Mesendoderm (in vitro differentiated cells): ENCODE results near the gene GSG1.

Source experiments
- DNase-seq: peaks from one replicate; pipeline ENCODE4 v3.0.0; 2013
- H2AK5ac ChIP-seq: 2 replicates; pipeline ENCODE4 v1.6.1; 2013; ENCODE audit warnings: low read length, inconsistent platforms
- H2BK120ac ChIP-seq: 2 replicates; pipeline ENCODE4 v1.6.1; 2013; ENCODE audit warnings: low read depth, mild to moderate bottlenecking, low read length, moderate library complexity, mixed read lengths
- H2BK15ac ChIP-seq: replicated peaks from 2 replicates; pipeline ENCODE4 v1.6.1; 2013; ENCODE audit warnings: low read depth, mild to moderate bottlenecking, moderate library complexity
- H2BK5ac ChIP-seq: 2 replicates; pipeline ENCODE4 v1.6.1; 2013; ENCODE audit warnings: low read length, inconsistent platforms
- H3K18ac ChIP-seq: 2 replicates; pipeline ENCODE4 v1.6.1; 2013; ENCODE audit warnings: mild to moderate bottlenecking, low read length, mixed read lengths
- H3K23ac ChIP-seq: one replicate; pipeline ENCODE4 v1.6.1; 2013; ENCODE audit warnings: low read length
- H3K27ac ChIP-seq: 2 replicates; pipeline ENCODE4 v1.5.1; 2013; ENCODE audit warnings: low read depth, mild to moderate bottlenecking, inconsistent platforms, low read length, moderate library complexity
- H3K27me3 ChIP-seq: 2 replicates; pipeline ENCODE4 v1.6.1; 2013; ENCODE audit warnings: low read length, control low read depth, mild to moderate bottlenecking, inconsistent platforms; ENCODE audit not compliant: insufficient read depth, poor library complexity
- H3K36me3 ChIP-seq: 2 replicates; pipeline ENCODE4 v1.6.1; 2013; ENCODE audit warnings: low read length, inconsistent platforms; ENCODE audit not compliant: control insufficient read depth, insufficient read depth
- H3K4ac ChIP-seq: one replicate; pipeline ENCODE4 v1.6.1; 2013; ENCODE audit warnings: low read depth, mild to moderate bottlenecking, low read length, moderate library complexity
- H3K4me1 ChIP-seq: 2 replicates; pipeline ENCODE4 v1.6.1; 2013; ENCODE audit warnings: low read depth, low read length, inconsistent platforms; ENCODE audit not compliant: control insufficient read depth
- H3K4me2 ChIP-seq: 2 replicates; pipeline ENCODE4 v1.6.1; 2013; ENCODE audit warnings: low read length
- H3K4me3 ChIP-seq: 2 replicates; pipeline ENCODE4 v1.5.1; 2013; ENCODE audit warnings: mild to moderate bottlenecking, low read length
- H3K56ac ChIP-seq: one replicate; pipeline ENCODE4 v1.6.1; 2013; ENCODE audit warnings: low read length
- H3K79me1 ChIP-seq: 2 replicates; pipeline ENCODE4 v1.6.1; 2013; ENCODE audit warnings: low read length, inconsistent platforms
- H3K79me2 ChIP-seq: 2 replicates; pipeline ENCODE4 v1.6.1; 2013; ENCODE audit warnings: mild to moderate bottlenecking, low read length; ENCODE audit not compliant: control insufficient read depth, insufficient read depth
- H3K9ac ChIP-seq: 2 replicates; pipeline ENCODE4 v1.6.1; 2013; ENCODE audit warnings: low read length, inconsistent platforms
- H4K5ac ChIP-seq: one replicate; pipeline ENCODE4 v1.6.1; 2013; ENCODE audit warnings: low read length
- H4K8ac ChIP-seq: one replicate; pipeline ENCODE4 v1.6.1; 2013; ENCODE audit warnings: low read depth, mild to moderate bottlenecking, control low read depth, low read length, moderate library complexity
- WGBS: extraction: QIAGEN DNeasy Blood & Tissue Kit; methylation state at CpG from one replicate; pipeline ENCODE4 v1.1.7; 2013; ENCODE audit warnings: low lambda C conversion rate, missing lambda C conversion rate; ENCODE audit not compliant: insufficient coverage; ENCODE audit errors: extremely low coverage; 5-methylcytosine and 5-hydroxymethylcytosine counted together

Gene GSG1

GRCh38 chr12:13117029-13117428, 13.6 kb upstream of the GSG1 start:
- Histone ChIP-seq H2BK15ac (no peak overlapping the region), H4K8ac (no peak overlapping the region), H3K4ac (no peak overlapping the region), H3K9ac (no peak overlapping the region), H4K5ac (no peak overlapping the region), H3K4me2 (no peak overlapping the region), H3K79me1 (no peaks in the 10 kb centered on the region), H3K36me3 (no peaks in the 10 kb centered on the region), H3K56ac (no peak overlapping the region), H3K79me2 (no peaks in the 10 kb centered on the region), H3K23ac (no peak overlapping the region), H3K27ac (no peak overlapping the region), H3K4me3 (no peak overlapping the region), H3K27me3 (no peaks in the 10 kb centered on the region), H2BK5ac (no peak overlapping the region), H2BK120ac (no peak overlapping the region), H3K4me1 (peaks cover 5% of the 10 kb centered on the region), H3K18ac (no peak overlapping the region), H2AK5ac (no peak overlapping the region)
- no CpG with 5 or more reads among the region's 6 CpGs for WGBS
- DNase-seq = no peak

DNA sequence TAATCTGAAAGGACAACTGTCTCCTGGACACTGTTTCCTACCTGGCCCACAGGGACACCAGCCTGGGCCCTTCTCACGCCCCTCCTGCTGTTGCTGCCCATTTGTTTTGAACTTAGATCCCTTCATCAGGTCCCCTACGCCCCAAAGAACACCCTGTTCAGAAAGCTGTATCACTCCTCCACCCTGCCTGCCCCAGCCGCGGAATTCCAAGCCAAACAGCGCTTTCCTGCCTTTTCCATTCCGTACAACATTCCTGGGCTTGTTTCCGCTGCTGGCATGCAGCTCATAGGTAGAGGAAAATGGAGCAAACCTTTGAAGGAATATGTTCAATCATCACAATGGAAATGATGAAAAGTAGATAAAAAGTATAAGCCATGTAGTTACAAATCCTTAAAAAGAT, 12.8 kb upstream of the GSG1 start:
- no peak for DNase-seq
- H3K23ac ChIP-seq = no peak overlapping the region
- no peak overlapping the region for H3K4ac ChIP-seq
- H3K4me3 ChIP-seq = no peak overlapping the region
- no peak overlapping the region for H4K5ac ChIP-seq
- H3K79me2 ChIP-seq = no peaks in the 10 kb centered on the region
- H3K27ac ChIP-seq = no peak overlapping the region
- no peak overlapping the region for H2AK5ac ChIP-seq
- no peak overlapping the region for H3K4me2 ChIP-seq
- H3K9ac ChIP-seq = no peak overlapping the region
- WGBS = no CpG with 5 or more reads among the region's 7 CpGs
- H3K4me1 ChIP-seq = peaks cover 5% of the 10 kb centered on the region
- H4K8ac ChIP-seq = no peak overlapping the region
- peak overlapping the region; percentile 10 for H3K56ac ChIP-seq
- H3K27me3 ChIP-seq = no peaks in the 10 kb centered on the region
- no peaks in the 10 kb centered on the region for H3K79me1 ChIP-seq
- H3K18ac ChIP-seq = no peak overlapping the region
- H2BK120ac ChIP-seq = no peak overlapping the region
- no peak overlapping the region for H2BK5ac ChIP-seq
- no peaks in the 10 kb centered on the region for H3K36me3 ChIP-seq
- H2BK15ac ChIP-seq = no peak overlapping the region

DNA sequence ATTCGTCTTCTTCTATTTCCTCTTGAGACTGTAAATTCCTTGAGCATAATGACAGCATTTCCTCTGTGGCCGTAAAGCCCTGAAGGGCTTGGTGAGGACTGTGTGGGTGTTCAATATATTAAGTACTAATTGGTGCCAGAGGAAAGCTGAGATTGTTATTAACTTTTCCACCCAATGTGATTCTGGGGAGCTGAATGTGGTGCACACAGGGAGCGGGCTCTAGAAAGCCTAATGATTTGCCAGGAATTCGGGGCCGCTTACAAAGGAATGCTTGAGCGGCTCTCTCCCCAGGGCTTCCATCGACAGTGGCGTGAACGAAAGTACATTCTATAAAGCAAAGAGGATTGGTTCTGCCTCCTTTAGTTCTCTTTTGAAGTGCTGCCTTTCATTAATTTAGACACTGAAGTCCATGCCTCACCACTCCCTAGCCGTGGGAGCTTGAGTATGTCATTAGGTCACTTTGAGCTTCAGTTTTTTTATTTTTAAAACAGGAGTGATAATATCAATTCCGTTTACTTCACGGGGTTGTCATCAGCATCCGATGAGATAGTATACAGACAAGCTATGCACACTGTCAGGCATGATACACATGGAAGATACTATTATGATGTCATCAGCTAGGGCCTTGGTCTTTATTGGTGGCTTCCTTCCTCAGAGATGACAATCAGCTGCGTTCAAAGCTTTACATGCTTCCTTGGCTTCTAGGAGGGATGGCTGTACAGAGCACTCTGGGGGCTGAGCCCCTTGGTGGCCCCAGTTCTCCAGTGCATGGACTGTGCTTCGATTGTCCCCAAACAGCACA, 11.0 kb upstream of the GSG1 start:
- Histone ChIP-seq H3K79me2 (no peaks in the 10 kb centered on the region), H3K18ac (no peak overlapping the region), H3K4ac (no peak overlapping the region), H3K23ac (no peak overlapping the region), H3K27ac (no peak overlapping the region), H3K56ac (peak overlapping the region; percentile 25), H4K8ac (no peak overlapping the region), H4K5ac (no peak overlapping the region), H2BK120ac (no peak overlapping the region), H3K79me1 (no peaks in the 10 kb centered on the region), H2BK5ac (no peak overlapping the region), H3K4me2 (no peak overlapping the region), H2BK15ac (no peak overlapping the region), H3K4me3 (no peak overlapping the region), H3K27me3 (no peaks in the 10 kb centered on the region), H3K4me1 (peaks cover 5% of the 10 kb centered on the region), H3K9ac (no peak overlapping the region), H3K36me3 (no peaks in the 10 kb centered on the region), H2AK5ac (no peak overlapping the region)
- WGBS = no CpG with 5 or more reads among the region's 15 CpGs
- DNase-seq = peak; percentile 67

DNA sequence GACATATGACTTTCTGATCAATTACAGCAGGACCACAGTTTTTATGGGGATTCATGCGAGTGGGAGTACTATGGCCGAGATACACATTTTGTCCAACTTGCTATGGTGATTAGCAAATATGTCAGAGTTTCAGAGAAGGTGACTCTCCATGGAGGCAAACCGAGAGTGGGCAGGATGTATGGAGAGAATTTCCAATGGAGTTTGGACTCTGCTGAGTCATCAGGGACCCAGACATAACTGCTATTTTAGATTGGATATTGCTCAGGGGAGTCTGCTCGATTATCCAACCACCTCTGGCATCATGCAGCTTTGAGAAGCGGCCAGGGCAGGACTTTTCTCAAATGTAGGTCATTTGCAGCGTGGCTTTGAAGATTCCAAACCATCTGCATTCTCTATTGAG, 9.5 kb upstream of the GSG1 start:
- H3K27me3 ChIP-seq = no peaks in the 10 kb centered on the region
- H4K8ac ChIP-seq = no peak overlapping the region
- H2BK120ac ChIP-seq = no peak overlapping the region
- H4K5ac ChIP-seq = no peak overlapping the region
- no peak overlapping the region for H2AK5ac ChIP-seq
- no peak overlapping the region for H3K4me3 ChIP-seq
- no peak overlapping the region for H3K23ac ChIP-seq
- WGBS = no CpG with 5 or more reads among the region's 6 CpGs
- H3K9ac ChIP-seq = no peak overlapping the region
- peaks cover 5% of the 10 kb centered on the region for H3K4me1 ChIP-seq
- H3K79me2 ChIP-seq = no peaks in the 10 kb centered on the region
- peak overlapping the region; percentile 64 for H3K18ac ChIP-seq
- no peak overlapping the region for H3K27ac ChIP-seq
- no peak overlapping the region for H3K4me2 ChIP-seq
- no peak overlapping the region for H2BK5ac ChIP-seq
- DNase-seq = no peak
- no peak overlapping the region for H3K4ac ChIP-seq
- H2BK15ac ChIP-seq = no peak overlapping the region
- no peak overlapping the region for H3K56ac ChIP-seq
- H3K36me3 ChIP-seq = no peaks in the 10 kb centered on the region
- H3K79me1 ChIP-seq = no peaks in the 10 kb centered on the region

GRCh38 chr12:13106666-13107065, 3.2 kb upstream of the GSG1 start:
- Histone ChIP-seq H3K27me3 (no peaks in the 10 kb centered on the region), H3K4me2 (no peak overlapping the region), H2BK120ac (no peak overlapping the region), H2AK5ac (no peak overlapping the region), H3K4me1 (no peaks in the 10 kb centered on the region), H3K4ac (no peak overlapping the region), H3K23ac (no peak overlapping the region), H4K5ac (no peak overlapping the region), H3K18ac (no peak overlapping the region), H4K8ac (no peak overlapping the region), H3K79me1 (no peaks in the 10 kb centered on the region), H2BK5ac (no peak overlapping the region), H3K36me3 (no peaks in the 10 kb centered on the region), H3K56ac (no peak overlapping the region), H3K79me2 (no peaks in the 10 kb centered on the region), H3K4me3 (no peak overlapping the region), H2BK15ac (no peak overlapping the region), H3K9ac (no peak overlapping the region), H3K27ac (no peak overlapping the region)
- no peak for DNase-seq
- WGBS = no CpG with 5 or more reads among the region's 1 CpG

GRCh38 chr12:13105781-13106180, 2.3 kb upstream of the GSG1 start:
- no peak for DNase-seq
- H2BK15ac ChIP-seq = no peak overlapping the region
- H3K4me2 ChIP-seq = no peak overlapping the region
- H3K4me1 ChIP-seq = no peaks in the 10 kb centered on the region
- no peaks in the 10 kb centered on the region for H3K36me3 ChIP-seq
- no peak overlapping the region for H3K27ac ChIP-seq
- no peak overlapping the region for H2BK5ac ChIP-seq
- H2BK120ac ChIP-seq = no peak overlapping the region
- H3K23ac ChIP-seq = no peak overlapping the region
- no peak overlapping the region for H3K9ac ChIP-seq
- H4K5ac ChIP-seq = no peak overlapping the region
- no peak overlapping the region for H3K56ac ChIP-seq
- H3K27me3 ChIP-seq = no peaks in the 10 kb centered on the region
- no CpG with 5 or more reads among the region's 1 CpG for WGBS
- H3K4ac ChIP-seq = no peak overlapping the region
- H3K4me3 ChIP-seq = no peak overlapping the region
- no peak overlapping the region for H3K18ac ChIP-seq
- no peak overlapping the region for H2AK5ac ChIP-seq
- no peaks in the 10 kb centered on the region for H3K79me2 ChIP-seq
- H4K8ac ChIP-seq = no peak overlapping the region
- H3K79me1 ChIP-seq = no peaks in the 10 kb centered on the region
